NCI-H82 treated with DMSO at 0.1 percent for 48 hours (cell line): ENCODE measurements around the gene TBC1D1.

Experiments used
- DNase-seq: peaks from one replicate; lab custom pipeline; 2025; ENCODE audit not compliant: unreplicated experiment; lab: John Stamatoyannopoulos, UW

The TBC1D1 gene

DNA sequence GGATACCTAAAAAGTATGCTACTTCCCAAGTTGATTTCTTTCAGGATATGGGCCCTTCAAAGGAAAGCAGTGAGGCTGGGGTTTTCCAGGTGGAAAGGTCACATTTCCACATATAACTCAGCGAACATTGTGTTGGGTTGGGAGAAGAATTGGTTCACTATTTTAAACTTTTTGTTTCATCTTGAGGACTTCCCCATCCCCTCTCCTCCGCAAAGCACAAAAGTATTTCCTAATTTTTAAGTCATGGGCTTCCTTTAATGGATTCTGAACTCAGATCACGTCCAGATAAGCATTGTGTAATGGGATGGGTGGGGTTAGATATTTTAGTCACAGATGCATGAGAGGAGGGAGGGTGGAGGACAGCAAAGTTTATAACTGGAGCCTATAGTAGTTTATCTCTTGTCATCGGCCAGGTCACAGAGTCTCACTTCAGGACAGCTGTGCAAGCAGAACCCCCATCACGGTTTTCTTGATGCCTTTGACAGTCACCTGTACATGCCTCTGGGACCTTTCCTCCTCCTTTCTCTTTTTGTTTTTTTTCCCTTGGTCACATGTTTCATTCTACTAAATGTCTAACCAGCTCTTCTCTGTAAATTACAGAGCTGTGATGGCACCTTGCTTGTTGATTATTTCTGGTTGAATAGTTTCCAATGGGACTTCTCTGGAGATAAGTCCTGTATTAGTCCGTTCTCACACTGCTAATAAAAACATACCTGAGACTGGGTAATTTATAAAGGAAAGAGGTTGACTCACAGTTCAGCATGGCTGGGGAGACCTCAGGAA, 184.7 kb downstream of the TBC1D1 start:
- DNase-seq, result no peak

DNA sequence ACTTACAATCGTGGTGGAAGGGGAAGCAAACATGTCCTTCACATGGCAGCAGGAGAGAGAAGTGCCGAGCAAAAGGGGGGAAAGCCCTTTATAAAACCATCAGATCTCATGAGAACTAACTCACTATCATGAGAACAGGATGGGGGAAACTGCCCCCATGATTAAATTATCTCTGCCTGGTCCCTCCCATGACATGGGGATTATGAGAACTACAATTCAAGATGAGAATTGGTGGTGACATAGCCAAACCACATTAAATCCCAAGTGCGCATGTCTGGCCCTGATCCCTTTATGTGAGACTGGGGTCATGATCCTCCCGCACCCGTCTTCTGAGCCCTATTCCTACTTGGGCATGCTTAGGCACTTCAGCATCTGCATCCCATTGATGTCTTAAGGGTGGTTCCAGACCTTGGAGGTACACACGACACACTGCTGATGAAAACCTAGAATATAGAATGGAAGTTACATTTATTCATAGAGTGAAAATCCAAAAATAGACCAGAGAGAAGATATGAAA, 185.3 kb downstream of the TBC1D1 start:
- no peak for DNase-seq

DNA sequence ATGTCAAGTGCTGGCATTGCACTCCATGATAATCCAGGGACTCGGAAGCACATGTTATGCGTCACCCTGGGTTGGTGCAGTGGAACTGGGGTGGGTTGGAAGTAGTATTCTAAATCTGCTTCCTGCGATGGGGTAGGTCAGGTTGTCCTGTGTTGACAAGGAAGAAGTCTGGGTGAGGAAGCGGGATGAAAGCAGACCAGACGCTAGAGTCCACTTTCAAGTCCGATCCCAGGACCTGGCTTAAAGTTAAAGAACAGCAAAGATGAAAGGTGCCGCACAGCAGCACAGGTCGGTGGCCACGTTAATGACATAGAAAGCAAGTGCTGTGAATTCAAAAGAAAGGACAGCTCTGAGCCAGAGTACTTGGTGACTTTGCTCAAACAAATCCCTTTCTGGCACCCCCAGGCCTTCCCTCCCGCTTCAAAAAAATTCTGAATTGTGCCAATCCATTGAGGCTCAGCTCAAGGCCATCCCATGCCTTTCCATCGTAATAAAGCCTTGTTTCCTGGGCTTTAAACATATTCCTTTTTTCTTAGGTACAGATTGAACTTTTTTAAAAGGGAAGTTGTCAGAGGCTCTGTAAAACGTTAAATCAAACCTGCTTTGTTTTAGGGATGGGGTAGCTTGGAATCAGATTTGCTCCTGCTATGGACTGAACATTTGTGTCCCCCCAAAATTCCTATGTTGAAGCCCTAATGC, 187.1 kb downstream of the TBC1D1 start:
- DNase-seq, result no peak

DNA sequence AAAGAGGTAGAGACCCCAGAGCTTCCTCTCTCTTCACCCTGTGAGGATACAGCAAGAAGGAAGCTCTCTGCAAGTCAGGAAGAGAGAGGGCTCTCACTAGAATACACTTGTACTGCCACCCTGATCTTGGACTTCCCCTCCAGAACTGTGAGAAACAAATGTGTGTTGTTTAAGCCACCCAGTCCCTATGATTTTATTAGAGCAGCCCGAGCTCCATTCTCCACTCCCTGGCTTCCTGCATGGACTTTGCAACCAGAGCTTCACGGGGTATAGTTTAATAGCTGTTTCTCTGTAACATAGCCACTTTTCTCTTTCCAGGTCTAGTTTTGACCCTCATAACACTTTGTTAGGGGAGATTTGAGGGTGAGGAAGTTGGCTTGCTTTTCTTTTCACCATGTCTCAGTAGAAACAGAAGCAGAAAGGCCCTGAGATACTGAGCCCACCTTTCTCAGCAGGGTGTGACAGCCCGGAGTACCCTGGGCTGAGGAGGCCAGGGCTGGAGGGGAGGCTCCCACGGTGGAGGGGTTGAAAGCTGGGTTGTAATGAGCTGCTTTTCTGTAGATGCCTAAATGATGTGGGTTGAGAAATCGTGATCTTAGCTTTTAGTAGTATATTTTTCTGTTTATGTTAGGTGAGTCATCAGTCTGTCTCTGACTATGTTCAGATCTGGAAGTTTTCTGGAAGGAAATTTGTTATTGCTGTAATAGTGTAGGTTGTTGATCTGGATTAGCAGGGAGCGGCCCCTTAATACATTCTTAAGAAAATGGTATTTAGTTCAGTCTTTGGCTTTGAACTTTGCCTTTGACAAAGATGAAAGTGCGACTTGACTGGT, 187.9 kb downstream of the TBC1D1 start:
- no peak for DNase-seq

DNA sequence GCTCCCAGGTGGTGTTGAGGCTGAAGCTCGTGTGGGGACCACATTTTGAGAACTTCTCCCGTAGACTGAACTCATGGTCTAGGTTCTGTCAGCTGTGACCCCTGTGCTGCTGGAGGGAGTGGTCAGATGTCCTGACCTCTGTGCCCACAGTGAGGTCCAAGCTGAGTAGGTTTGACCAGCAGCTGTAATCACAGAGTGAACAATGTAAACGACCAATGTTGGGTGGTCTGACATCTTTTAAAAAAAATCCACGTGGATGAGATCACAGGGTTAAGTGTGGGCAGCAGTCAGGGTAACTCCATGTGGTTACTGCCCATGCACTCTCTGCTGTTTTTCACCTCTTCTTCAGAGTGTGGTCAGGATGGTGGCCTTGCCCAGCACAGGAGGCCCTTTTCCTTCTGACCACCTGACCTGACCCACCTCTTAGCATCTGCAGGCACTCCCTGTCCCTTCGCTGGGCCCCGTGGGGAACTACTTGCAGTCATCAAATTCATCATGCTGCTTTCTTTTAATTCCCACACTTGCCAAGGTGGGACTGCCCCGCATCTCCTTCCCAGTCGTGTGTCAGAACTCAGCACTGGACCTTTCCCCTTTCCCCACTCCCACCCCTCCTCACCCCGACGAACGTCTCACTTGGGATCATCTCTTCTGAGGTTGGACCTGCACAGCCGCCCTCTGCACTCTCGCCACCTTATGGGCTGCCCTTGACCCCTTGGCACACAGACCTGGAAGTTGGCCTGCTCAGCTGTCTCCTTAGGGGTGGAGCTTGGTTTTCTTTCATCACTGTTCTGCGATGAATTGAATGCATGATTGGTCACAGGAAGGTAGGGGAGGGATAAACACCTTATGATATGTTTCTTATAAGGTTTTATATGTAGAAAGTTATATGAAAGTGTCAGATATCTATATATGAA, 189.4 kb downstream of the TBC1D1 start:
- DNase-seq, result no peak

DNA sequence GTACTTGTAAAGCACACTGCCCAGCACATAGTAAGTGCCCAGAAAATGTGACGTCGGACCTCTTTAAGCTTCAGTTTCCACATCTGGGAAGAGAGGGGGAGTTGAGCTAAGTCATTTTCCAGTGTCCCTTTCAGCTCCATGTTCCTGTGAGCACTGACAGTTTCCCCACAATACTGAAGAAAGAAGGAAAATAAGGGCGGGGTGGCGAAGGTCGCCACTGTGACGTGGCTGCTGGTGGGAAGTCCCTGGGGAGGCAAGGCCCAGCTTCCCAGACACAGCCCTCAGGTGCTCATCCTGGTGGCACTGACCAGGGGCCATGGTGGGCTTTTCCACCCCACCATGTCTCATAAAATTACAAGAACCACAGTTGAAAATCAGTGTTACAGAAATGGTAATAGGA, 191.1 kb downstream of the TBC1D1 start:
- DNase-seq, result no peak

DNA sequence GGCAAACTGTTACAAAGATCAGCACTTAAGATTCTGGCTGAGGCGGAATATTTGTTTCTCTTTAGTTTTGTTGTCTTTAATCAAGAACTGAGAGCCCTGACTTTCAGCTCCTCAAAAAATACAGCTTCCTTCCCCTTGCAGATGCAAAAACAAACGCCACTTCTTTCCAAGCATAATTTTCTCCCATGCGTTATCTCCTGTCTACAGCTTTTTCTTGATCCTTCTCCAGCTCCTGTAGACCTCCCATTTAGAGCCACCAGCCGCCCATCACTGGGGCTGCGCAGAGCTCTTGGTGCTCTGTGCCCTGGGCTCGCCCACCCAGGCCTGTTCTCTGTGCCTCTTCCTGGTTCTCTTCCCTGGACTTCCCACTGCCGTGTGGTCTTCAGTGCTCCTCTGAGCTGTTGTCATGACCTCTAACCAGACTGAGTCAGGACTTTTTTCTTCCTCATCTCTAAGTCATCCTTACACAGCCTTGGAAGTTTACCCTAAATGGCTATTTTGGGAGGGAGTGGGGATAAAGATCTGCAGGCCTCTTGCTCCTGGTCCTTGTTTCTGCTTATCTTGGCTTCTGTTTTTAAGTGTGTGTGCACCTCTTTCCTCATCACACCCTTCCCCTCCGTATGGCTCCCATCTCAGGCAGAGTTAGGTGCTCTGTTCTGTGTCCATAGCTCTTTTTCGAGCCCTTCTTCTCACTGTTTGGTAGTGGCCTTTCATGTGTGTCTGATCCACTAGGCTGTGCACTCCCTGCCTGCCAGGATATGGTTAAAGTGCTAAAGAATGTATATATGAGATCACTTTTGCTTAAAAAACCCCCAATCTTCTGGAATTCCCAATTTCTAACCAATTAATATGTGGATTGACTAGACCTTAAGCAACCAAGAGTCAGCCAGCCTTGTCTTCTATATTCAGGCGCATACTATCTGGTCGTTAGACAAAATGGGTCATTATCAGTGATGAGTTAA, 191.8 kb downstream of the TBC1D1 start:
- DNase-seq, result no peak

DNA sequence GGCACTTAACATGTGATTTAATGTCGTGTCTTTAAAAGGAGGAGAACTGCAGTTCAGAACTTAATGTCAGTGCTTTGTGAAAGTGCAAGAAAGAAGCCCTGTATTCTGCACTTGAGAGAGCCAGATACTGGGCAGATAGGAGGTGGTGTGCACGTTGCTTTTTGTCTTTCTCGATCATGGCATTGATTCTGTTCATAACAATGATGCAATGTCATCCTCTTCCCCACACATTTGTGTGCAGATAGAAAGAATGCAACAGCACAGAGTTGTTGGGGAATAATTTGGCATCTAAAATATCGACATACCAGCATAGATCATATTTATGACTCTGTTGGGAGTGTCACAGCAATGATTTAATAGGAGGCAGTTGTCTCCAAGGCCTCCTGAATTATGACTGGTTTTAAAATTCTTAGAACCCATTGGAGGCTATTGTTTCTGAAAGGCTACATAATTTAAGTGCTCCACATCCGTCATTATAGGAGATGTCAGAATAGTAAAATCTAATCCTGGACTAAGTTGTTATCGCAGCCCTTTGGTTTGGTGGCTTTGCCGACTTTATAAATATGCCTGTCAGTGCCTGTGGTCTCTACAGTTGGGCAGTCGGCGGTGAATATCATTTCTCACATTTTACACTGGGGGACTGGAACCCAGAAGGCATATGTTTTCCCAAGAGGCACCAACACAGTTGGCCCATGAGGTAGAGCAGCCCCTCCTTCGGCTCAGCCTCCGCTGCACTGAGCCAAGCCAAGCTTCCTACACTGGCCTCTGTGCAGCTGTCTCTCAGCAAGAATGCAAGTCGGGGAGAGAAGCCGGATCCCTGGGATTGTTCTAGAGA, 194.2 kb downstream of the TBC1D1 start:
- DNase-seq, result no peak

DNA sequence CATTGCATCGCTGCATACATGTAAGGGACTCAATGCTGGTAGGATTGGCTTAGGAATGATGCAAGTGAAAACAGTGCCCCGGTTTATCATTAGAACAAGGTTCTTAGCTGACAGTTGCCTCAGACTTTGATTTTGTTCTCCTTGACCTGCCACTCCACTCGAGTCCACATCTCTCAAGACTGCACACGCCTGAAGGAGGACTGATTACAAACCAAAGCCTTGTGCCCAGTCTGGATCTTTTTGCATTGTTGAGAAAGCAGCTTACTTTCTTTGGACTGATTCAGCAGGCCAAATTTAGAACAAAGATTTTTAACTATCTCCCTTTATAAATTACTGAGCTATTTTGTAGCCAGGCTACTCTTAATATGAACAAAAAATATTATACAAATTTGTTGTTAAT, 194.9 kb downstream of the TBC1D1 start:
- no peak for DNase-seq

DNA sequence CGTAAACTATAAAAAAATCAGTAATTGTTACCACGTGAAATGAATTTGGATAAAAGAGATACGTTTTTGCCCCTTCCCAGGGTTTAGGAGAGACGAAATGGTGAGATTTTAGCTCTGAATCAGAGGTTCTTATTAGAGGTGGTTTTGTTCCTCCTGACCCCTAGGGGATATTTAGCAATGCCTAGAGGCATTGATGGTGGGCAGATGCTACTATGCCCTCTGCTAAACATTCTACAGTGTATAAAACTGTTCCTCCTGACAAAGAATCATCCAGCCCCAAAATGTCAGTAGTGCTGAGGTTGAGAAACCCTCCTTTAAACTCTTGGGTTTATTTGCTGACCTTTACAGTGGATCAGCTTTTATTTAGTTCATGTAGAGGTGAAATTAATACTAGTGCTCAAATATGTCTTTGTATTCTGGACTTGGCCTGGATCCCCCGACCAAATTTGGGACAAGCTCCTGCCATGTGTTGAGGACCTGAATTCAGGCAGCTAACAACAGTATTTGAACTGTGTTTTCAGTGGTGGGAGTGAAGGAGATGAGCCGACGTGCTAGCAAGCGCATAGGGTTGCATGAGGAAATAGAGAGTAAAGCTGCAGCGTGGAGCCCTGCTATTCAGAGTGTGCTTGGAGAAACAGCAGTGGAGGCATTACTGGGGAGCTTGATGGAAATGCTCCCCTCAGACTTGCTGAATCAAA, 195.4 kb downstream of the TBC1D1 start:
- no peak for DNase-seq

DNA sequence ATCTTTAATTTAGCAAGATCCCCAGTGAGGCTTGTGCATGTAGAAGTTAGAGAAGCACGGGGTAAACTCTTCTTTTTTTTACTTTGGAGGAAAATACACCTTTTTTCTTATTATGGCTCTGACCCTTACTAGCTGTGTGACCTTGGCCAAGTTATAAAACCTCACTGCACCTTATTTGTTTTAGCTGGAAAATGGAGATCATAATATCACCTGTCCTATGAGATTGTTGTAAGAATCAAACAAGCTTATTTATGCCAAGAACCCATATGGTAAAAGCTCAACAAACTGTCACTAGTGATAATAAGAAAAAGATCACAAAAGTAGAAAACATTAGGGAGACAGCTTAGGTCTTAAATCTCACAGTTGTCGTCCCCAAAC, 196.0 kb downstream of the TBC1D1 start:
- DNase-seq, result no peak

DNA sequence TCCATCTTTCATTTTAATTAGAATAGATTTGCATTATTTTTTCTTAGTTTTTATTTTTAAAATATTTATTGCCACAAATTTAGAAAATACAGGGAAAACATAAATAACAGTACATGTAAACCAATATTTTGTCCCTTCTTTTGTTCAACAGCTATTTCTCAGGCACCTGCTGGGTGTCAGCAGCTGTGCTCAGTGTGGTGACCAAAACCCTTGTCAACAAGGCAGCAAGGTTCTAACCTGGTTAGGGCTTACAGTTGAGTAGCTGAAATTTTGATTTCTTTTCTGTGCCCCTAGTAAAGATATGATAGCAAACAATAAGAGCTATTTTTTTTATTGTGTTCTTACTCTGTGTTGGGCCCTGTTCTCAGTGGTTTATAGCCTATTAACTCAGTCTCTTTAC, 197.4 kb downstream of the TBC1D1 start:
- DNase-seq, result no peak

DNA sequence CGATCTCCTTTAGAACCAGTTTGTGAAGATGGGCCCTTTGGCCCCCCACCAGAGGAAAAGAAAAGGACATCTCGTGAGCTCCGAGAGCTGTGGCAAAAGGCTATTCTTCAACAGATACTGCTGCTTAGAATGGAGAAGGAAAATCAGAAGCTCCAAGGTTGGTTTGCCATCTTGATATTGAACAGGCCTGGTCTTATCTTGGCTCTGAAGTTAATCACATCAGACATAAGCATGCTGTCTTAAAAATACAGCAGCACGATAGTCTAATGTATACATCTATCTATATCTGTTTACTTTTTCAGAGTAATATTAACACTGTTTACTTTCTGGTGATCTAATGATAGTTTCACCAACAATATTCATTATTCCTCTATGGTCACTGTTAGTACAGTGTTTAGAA, 199.1 kb downstream of the TBC1D1 start:
- DNase-seq, result no peak

DNA sequence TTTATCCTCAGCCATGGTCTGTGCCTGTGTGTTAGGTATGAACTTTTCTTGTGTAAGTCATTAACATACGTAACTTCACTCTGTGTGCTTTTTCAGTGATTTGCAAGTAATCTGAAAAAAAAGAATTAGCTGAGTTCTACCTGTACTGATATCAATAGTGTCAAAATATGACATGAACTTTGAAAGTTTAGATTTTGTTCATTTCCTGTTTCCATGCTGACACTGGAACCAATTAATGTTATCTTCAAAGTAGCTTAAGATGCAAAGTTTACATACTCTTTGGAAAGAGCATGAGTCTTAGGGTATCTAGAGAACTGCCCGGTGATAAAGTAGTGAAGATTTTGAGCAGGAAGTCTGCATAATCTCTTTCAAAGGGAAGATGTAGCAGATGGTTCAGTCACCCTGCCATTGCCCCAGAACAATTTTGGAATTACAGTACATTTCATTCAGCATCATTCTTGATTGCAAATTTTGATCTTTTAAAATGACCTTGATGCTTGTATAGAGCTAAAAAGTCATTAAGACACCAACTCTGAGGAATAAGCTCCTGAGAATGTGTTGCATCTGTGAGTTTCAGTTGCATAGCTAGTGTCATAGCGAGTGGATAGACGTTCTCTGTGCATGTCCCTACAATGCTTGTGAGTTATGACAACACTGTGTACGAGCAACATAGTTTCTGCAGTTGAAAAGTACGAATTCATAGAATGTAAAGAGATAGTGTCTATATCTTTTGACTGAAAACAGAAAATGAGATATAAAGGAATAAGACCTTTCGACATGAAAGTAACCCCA, 199.8 kb downstream of the TBC1D1 start:
- DNase-seq, result no peak

DNA sequence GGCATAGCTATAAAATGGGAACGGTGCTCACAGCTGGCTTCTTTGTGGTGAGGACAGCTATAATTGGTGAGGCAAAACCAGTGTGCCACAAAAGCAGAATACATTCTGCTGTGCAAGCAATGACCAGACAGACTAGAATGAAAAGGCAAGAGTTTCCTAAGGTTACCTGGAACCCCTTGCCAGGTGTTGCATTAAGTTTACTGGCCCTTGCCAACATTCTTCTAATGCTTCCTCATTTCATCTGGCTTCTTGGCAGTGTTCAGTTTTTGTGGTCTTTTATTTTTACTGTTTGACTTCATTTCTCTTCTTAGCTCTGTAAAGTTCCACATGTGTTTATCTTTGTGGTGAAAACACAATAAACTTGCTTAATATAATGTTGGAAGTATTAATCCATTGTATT, 200.8 kb downstream of the TBC1D1 start:
- no peak for DNase-seq

DNA sequence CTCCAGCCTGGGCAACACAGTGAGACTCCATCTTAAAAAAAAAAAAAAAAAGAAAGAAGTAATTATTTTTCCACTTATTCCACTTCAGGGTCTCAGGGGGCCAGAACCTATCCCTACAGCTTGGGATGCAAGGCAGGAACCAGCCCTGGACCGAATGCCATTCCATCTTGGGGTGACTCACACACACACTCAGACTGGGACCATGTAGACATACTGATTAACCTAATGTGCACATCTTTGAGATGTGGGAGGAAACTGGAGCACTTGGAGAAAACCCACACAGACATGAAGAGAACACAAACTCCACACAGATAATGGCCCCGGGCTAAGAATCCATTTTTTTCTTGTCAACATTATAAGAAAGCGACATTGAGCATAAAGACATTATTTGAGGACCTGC, 201.8 kb downstream of the TBC1D1 start:
- no peak for DNase-seq

DNA sequence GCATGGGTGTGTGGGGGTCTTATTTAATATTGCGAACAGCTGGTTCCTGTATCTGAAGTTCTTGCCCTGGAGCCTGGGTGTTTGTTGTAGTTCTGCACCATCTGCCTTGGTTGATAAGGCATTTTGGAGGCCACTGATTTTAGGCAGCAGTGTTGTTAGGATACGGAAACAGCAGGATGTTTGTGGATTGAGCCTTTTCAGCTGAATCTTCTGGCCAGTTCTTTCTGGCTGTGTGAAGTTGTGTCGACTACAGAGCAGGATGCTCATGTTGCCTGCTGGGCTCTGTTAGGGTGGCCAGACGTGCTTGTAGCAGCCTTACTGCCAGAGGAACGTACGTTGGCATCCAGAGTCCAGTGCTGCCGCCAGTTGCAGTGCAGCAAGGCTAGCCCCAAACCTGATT, 203.5 kb downstream of the TBC1D1 start:
- DNase-seq, result no peak
